ENCODE measurements around the gene SDK1. TPM values are rescaled to one million over a fixed set of nuclear protein-coding genes. Genes with fewer than 3 reads are reported as not detected.

SDK1 gene
- 5.1 and 10.0 TPM in 2 replicates for total RNA-seq (2014; rRNA removed; shearing (Covaris generic))
- 2.1 and 2.2 TPM in 2 replicates for polyA plus RNA-seq (2016; fragmentation: Nextera tagmentation; extraction: Ambion mirVana)
- long read RNA-seq, result 0 reads

GRCh38 chr7:3300651-3301448 lies at the start of gene SDK1:
Gene SDK1 (plus strand): TSS chr7:3301252. CDS start chr7:3301587, 335 bp downstream.
- peaks cover 14% of the 10 kb centered on the region for H3K27me3 Mint-ChIP-seq (ENCODE audit: insufficient read depth, low read depth, poor library complexity)
- no peaks in the 10 kb centered on the region; the same call in 2 of the 3 replicates for H3K9me3 Mint-ChIP-seq
- H3K4me3 ChIP-seq, result peak within 1 kb of the TSS; percentile 82
- no peak within 1 kb of the TSS for H3K27ac Mint-ChIP-seq
- peak within 1 kb of the TSS; percentile 96 for H3K4me2 ChIP-seq
- no peak within 1 kb of the TSS for H3K27ac ChIP-seq (ENCODE audit: low read depth)
- peak within 1 kb of the TSS; percentile 80 for H3K4me3 Mint-ChIP-seq
- ATAC-seq (peak; percentile 83), DNase-seq (ENCODE audit: low spot score) (peak; percentile 92)
- peaks cover 15% of the 10 kb centered on the region for H3K4me1 ChIP-seq (ENCODE audit: insufficient read depth)
- peaks cover 16% of the 10 kb centered on the region; the same call in 1 of the 2 replicates for H4K20me1 ChIP-seq (replicated peaks; ENCODE audit: insufficient read depth)
- peak within 1 kb of the TSS; percentile 95 for H2AFZ ChIP-seq
- no peaks in the 10 kb centered on the region for H3K36me3 Mint-ChIP-seq (ENCODE audit: low read depth)
- H3K79me2 ChIP-seq (replicated peaks; ENCODE audit: insufficient read depth), result peaks cover 28% of the 10 kb centered on the region
- H3K36me3 ChIP-seq (ENCODE audit: insufficient read depth), result no peaks in the 10 kb centered on the region
- peaks cover 35% of the 10 kb centered on the region for H3K4me1 Mint-ChIP-seq
- no peaks in the 10 kb centered on the region for H3K9me2 ChIP-seq (ENCODE audit: insufficient read depth)
- H3F3A ChIP-seq (replicated peaks; ENCODE audit: low read depth), result no peaks in the 10 kb centered on the region
- no peak for TF ChIP-seq REST (IDR thresholded peaks at IDR 0.05; ENCODE audit: unreplicated experiment)
- TF ChIP-seq POLR2AphosphoS5 (IDR thresholded peaks at IDR 0.05; ENCODE audit: low read depth), result no peak
- TF ChIP-seq CTCF (conservative IDR thresholded peaks at IDR 0.05; ENCODE audit: low read depth in 2 of 2), result peak; percentile 53 to 77
- TF ChIP-seq CREB1 (CRISPR knock-in tag; IDR thresholded peaks at IDR 0.05; ENCODE audit: low read depth), result peak; percentile 47; the same call in 1 of the 2 replicates
- no peak for TF ChIP-seq STAT1 (IDR thresholded peaks at IDR 0.05; ENCODE audit: unreplicated experiment)
- no peak for TF ChIP-seq EZH2phosphoT487 (IDR thresholded peaks at IDR 0.05; ENCODE audit: unreplicated experiment)
- TF ChIP-seq ZNF331 (CRISPR knock-in tag; IDR thresholded peaks at IDR 0.05; ENCODE audit: low read depth), result no peak
- TF ChIP-seq JUNB (IDR thresholded peaks at IDR 0.05; ENCODE audit: unreplicated experiment), result no peak
- TF ChIP-seq ZNF462 (CRISPR knock-in tag; IDR thresholded peaks at IDR 0.05), result no peak
- no peak for TF ChIP-seq ZNF114 (CRISPR knock-in tag; IDR thresholded peaks at IDR 0.05)
- no peak for TF ChIP-seq ETS1 (IDR thresholded peaks at IDR 0.05)
- no peak for TF ChIP-seq EZH2 (IDR thresholded peaks at IDR 0.05; ENCODE audit: low read depth, unreplicated experiment)
- TF ChIP-seq NANOG (IDR thresholded peaks at IDR 0.05; ENCODE audit: borderline replicate concordance), result no peak
- H3K27me3 ChIP-seq (ENCODE audit: insufficient read depth), result peaks cover 28% of the 10 kb centered on the region

Measured in GM23338 (cell line).